Stimulated activated naive CD8-positive, alpha-beta T cell treated with anti-CD3 and anti-CD28 coated beads, Interleukin-15, Interleukin-2, amounts not matched to agents 100 ng/mL and 50 ng/mL, for 24 hours (primary cell): Measurements from ENCODE around the gene SETDB1.
A peak's percentile ranks its signal among the peaks of the same experiment; 100 is the strongest.

Source experiments
- H3K27ac Mint-ChIP-seq: one replicate; pipeline ENCODE4 v1.8.0; 2021; ENCODE audit warnings: mild to moderate bottlenecking, mixed read lengths
- H3K27me3 Mint-ChIP-seq: one replicate; pipeline ENCODE4 v1.8.0; 2021; ENCODE audit warnings: mixed read lengths
- H3K36me3 Mint-ChIP-seq: one replicate; pipeline ENCODE4 v1.8.0; 2021; ENCODE audit warnings: low read depth, mixed read lengths
- H3K4me1 Mint-ChIP-seq: one replicate; pipeline ENCODE4 v1.8.0; 2021; ENCODE audit warnings: low read depth, mixed read lengths
- H3K4me3 Mint-ChIP-seq: one replicate; pipeline ENCODE4 v1.8.0; 2021; ENCODE audit warnings: mild to moderate bottlenecking, mixed read lengths
- H3K9me3 Mint-ChIP-seq: one replicate; pipeline ENCODE4 v1.8.0; 2021; ENCODE audit warnings: mixed read lengths

SETDB1 gene

DNA sequence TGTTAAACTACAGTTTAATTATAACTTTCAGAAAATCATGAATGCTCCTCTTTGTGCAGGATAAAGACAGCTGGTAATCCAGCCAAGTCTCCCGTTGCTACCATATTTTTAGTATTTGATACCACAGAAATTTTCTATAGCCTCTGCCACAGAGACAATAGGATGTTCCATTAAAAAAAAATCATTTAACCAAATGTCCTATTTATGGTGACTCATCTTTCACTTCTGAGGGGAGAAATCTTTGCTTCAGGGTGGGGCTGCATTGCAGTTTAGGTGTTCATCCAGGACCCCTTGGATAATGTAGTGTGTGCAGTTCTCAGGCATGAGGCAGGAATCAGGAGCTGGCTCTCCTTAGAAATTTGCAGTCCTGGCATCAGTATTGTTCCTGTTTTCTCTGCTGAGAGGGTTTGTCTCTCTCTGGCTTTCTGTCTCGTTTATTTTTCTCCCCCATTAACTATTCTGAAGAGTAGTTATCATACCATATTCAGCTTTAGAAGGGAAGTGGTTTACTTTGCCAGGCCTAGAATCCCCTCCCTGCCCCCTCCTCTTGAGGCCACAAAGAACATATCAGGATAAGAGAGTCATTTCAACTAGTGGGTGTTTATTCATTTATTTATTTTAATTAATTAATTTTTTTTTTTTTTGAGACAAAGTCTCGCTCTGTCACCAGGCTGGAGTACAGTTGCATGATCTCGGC, 85.1 kb downstream of the SETDB1 start:
- Mint-ChIP-seq H3K4me1 (peaks cover 53% of the 10 kb centered on the region), H3K4me3 (peak overlapping the region; percentile 15), H3K9me3 (no peaks in the 10 kb centered on the region), H3K27me3 (no peaks in the 10 kb centered on the region), H3K27ac (peak overlapping the region; percentile 45), H3K36me3 (peaks cover 7% of the 10 kb centered on the region)

DNA sequence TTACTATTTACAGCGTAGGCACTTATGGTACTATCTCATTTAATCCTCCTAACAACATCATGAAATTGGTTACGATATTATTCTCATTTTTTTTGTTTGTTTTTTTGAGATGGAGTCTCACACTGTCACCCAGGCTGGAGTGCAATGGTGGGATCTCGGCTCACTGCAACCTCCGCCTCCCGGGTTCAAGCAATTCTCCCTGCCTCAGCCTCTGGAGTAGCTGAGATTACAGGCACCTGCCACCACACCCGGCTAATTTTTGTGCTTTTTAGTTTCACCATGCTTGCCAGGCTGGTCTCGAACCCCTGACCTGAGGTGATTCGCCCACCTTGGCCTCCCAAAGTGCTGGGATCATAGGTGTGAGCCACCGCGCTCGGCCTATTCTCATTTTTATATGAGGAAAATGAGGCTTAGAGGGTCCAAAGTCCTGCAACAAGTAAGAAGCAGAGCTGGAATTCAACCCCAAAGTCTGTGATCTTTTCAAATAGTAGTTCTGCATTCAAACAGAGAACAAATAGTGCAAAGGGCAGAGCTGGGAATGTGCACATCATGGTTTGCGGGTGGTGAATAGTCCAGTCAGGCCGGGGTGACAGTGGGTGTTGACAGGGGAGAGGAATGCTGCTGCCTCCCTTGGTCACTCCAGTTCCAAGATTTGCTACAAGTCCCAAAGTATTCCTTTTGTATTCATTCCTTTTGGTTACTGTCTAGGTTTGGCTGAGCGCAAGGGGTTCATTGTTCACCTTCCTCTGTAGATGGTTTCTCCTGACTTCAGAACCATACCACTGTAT, 86.7 kb downstream of the SETDB1 start:
- peaks cover 37% of the 10 kb centered on the region for H3K4me1 Mint-ChIP-seq
- no peak overlapping the region for H3K27ac Mint-ChIP-seq
- no peaks in the 10 kb centered on the region for H3K27me3 Mint-ChIP-seq
- peaks cover 7% of the 10 kb centered on the region for H3K36me3 Mint-ChIP-seq
- no peak overlapping the region for H3K4me3 Mint-ChIP-seq
- H3K9me3 Mint-ChIP-seq, result no peaks in the 10 kb centered on the region

GRCh38 chr1:151013518-151013917, 87.4 kb downstream of the SETDB1 start:
- Mint-ChIP-seq H3K9me3 (no peaks in the 10 kb centered on the region), H3K4me1 (peaks cover 35% of the 10 kb centered on the region), H3K27me3 (no peaks in the 10 kb centered on the region), H3K4me3 (no peak overlapping the region), H3K27ac (no peak overlapping the region), H3K36me3 (peaks cover 12% of the 10 kb centered on the region)
